NCI-H748 (cell line): ENCODE data around the gene RBCK1.
"Not testable (repeated sequence)": the region's sequence is repeated elsewhere in the genome, so short reads cannot be mapped to it uniquely, and the experiment has no call there.

Experiments used
- DNase-seq: peaks from one replicate; lab custom pipeline; 2025; ENCODE audit not compliant: unreplicated experiment; lab: John Stamatoyannopoulos, UW

Gene RBCK1

GRCh38 chr20:467755-468154 lies 59.7 kb downstream of the RBCK1 start:
- DNase-seq, result no peak

DNA sequence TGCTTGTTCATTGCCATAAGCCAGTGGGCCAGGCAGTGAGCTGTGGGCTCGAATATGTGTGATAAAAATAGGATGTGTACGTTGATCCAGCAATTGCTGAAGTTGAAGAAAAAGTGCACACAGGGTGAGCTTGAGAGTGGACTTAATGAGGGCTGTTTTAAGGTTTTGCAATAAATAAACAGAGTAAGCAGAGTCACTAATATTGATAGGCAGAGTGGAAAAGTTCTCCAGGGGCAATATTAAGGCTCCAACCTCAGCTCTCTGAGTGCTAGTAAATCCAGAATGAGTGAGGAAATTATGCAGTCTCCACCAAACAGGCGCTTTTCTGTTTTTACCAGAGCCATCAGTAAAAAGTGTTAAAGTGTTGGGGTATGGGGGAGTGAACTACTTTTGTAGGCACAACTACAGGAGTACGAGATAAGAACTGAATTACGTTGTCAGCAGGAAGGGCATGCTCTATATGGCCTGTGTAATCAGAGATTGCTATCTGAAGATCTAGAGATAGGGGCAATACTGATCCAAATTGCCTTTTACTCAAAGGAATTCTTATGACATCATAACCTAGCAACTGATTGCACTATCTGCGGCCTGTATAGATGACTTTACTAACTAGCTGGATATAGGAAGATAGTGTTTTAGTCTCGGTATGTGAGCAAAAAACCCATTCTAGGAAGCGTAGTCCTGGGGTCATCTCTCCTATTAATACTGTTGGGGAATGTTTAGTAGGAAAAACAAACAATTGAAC lies 61.8 kb downstream of the RBCK1 start:
- no peak for DNase-seq

GRCh38 chr20:472137-472846 lies 64.2 kb downstream of the RBCK1 start:
- DNase-seq, result no peak

DNA sequence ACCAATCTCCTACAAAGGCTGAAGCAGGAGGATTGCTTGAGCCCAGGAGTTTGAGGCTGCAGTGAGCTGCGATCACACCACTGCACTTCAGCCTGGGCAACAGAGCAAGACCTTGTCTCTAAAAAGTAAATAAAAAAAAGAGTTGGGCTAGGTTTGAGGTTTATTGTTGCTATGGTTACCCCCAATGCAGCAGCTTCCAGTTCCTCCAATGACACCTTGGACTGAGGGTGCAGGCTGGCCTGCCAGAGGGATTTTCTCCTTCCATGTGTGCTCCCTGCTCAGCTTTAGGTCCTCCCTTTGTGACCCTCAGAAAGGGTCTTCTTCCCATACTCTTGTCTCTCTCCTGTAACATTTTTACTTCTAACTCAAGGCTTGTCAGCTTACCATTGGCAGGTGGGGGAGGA lies 64.8 kb downstream of the RBCK1 start:
- no peak for DNase-seq

- no peak for DNase-seq
Observed at GRCh38 chr20:474581-474980, 66.5 kb downstream of the RBCK1 start.

DNA sequence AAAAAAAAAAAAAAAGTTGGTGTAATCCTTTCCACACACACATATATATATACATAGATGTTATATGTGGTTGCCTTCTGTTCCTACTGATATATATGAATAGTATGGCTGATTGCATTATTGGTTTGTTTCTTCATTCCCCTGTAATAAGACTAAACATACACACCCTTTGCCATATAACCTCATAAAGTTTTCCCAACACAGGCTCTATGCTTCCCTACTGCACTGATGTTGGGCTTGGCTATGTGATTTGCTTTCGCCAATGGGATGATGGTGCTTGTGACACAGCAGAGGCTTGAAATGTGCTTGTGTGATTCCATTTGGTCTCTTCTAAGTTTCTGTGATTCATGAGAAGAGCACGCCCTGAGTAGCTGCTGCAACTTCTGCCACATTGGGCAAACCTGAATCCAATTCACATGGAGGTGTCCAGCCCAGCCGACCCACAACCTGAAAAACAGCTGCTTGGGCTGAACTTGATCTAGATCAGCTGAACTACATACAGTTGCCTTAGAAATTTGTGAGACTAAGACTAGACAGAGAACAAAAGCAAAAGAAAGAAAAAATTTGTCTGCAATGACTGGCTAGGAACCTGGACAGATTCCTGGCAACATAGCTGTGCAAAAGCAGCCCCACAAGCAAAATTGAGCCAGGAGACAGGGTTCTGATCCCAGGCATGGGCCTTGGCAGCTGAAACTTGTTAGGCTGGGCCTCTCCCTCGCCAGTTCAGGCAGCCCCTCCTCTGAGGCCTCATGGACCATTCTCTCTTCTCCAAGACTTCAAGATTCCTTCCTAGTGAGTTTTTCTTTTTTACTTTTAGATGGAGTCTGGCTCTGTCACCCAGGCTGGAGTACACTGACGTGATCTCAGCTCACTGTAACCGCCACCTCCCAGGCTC lies 67.6 kb downstream of the RBCK1 start:
- no peak for DNase-seq

DNA sequence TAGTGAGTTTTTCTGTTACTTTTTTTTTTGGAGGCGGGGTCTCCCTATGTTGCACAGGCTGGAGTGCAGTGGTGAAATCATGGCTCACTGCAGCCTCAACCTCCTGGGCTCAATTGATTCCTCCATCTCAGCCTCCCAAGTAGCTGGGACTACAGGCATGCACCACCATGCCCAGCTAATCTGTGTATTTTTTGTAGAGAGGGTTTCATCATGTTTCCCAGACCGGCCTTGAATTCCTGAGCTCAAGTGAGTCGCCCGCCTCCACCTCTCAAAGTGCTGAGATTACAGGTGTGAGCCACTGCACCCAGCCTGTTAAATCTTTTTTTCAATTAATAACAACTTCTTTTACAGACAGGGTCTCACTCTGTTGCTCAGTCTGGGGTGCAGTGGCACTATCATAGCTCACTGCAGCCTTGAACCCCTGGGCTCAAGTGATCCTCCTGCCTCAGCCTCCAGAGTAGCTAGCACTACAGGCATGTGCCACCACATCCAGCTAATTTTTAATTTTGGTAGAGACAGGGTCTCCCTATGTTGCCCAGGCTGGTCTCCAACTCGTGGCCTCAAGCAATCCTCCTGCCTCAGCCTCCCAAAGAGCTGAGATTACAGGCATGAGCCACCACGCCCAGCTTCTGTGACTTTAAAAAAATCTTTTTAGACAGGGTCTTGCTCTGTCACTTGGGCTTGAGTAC lies 68.6 kb downstream of the RBCK1 start:
- not testable (repeated sequence) for DNase-seq

- DNase-seq, result no peak
Observed at GRCh38 chr20:478010-478948, 70.2 kb downstream of the RBCK1 start.

DNA sequence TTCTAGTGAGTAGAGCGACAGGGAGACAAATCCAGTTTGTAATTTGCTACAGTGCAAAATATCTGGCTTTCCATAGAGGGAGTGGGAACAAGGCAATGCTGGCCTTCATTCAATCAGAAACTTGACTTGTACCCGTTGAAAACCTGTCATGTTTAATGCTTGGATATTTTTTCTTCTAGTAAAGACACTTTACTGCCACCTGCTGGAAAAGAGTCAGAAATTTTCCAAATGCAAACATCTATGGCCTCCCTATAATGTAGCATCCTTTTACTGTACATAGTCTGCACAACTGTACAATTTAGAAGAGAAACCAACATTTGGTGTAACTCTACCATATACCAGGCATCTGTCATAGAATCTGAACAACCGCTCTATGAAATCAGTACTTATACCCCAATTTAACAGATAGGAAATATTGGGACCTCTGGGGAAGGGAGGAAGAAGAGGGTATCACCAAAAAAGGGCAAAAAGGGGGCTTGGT lies 70.9 kb downstream of the RBCK1 start:
- peak; percentile 80 for DNase-seq

GRCh38 chr20:479487-479886 lies 71.4 kb downstream of the RBCK1 start:
- DNase-seq, result no peak

GRCh38 chr20:480044-480443 lies 71.9 kb downstream of the RBCK1 start:
- DNase-seq, result no peak

DNA sequence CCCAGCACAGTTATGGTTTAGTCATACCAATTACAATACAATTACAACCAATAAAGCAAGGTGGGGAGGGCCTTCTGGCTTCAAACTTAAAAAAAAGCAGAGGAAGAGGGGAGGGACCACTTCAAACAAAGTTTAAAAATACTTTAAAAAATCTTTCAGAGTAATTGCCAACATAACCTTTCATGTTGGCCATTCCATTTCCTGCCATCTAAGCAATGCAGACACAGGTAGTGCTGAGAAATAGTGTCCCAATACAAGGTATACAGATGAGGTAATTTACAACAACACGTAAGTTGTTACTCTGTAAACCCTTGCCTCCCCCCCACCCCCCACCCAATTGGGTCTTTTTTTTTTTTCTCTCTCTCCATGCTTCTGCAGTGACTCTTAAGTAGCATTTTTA lies 73.1 kb downstream of the RBCK1 start:
- no peak for DNase-seq
